GM19468 (cell line): ENCODE data around the gene HYDIN.
"Not testable (repeated sequence)": the region's sequence is repeated elsewhere in the genome, so short reads cannot be mapped to it uniquely, and the experiment has no call there.

Experiments
- ATAC-seq: cut with Tn5 transposase; IDR thresholded peaks from one replicate; pipeline ENCODE4 v1.9.1; 2021; ENCODE audit warnings: mild to moderate bottlenecking, moderate library complexity, moderate number of reproducible peaks; ENCODE audit not compliant: unreplicated experiment; ENCODE audit errors: extremely low read depth

Gene HYDIN

GRCh38 chr16:70920661-70921060 lies 309.9 kb downstream of the HYDIN start:
- ATAC-seq, result not testable (repeated sequence)

GRCh38 chr16:70888208-70888607 lies 342.3 kb downstream of the HYDIN start:
- not testable (repeated sequence) for ATAC-seq

- not testable (repeated sequence) for ATAC-seq
Observed at GRCh38 chr16:70884652-70885051, 345.9 kb downstream of the HYDIN start.

DNA sequence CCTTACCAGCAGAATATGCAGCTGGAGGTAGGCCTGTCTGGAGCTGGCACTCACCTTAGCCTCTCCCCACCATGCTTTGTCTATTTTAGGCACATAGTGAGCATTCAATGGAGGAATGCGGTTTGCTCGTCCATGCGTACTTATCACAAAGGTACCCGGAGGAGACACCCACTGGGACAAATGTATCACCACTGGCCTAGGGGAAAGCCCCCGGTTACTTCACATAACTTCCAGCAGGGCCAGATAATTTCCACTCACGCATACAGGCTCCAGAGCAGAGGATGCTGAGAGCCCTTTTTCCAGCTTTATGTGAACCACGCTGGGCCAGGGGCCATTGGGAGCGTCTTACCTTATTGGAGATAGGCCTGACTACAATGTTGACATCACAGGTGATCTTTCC lies 348.2 kb downstream of the HYDIN start:
- ATAC-seq, result not testable (repeated sequence)

GRCh38 chr16:70877895-70878294 lies 352.6 kb downstream of the HYDIN start:
- not testable (repeated sequence) for ATAC-seq

DNA sequence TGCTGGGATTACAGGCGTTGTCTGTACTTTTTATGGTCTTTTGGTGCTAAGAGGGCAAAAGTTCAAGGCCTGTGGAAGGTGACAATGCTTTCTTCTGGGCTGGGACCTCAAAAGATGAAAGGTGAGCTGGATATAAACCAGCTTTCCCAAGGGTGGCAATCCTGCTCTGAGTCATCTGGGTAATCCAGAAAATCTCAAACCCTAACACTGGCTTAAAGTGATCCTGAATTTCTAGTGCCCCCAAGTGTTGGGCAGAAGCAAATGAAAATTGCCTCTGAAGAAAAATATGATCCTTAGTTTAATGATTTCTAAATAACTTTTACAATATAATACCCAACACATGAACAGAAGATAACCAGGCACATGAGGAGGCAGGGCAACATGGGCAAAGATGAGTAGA lies 354.1 kb downstream of the HYDIN start:
- not testable (repeated sequence) for ATAC-seq

- not testable (repeated sequence) for ATAC-seq
Observed at GRCh38 chr16:70864698-70865097, 365.8 kb downstream of the HYDIN start.

DNA sequence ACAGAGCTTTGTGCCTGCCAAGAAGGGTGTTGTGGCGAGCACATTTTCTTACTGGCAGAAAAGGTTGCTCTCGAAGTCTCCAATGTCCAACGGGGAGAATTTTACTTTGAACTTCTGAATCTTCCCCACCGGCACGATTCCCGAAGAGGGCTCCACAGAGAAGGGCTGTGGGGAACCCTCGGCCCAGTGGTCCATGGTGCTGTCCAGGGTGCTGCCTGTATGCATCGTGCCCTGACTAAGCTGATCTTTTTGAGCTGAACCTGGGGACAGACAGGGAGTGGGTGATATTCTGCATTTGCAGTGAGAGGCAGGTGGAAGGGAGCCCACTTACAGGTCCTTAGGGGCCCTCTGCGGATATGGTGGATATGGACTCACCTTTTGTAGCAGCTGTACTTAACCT lies 368.5 kb downstream of the HYDIN start:
- ATAC-seq, result not testable (repeated sequence)

- ATAC-seq, result not testable (repeated sequence)
Observed at GRCh38 chr16:70851299-70851698, 379.2 kb downstream of the HYDIN start.

DNA sequence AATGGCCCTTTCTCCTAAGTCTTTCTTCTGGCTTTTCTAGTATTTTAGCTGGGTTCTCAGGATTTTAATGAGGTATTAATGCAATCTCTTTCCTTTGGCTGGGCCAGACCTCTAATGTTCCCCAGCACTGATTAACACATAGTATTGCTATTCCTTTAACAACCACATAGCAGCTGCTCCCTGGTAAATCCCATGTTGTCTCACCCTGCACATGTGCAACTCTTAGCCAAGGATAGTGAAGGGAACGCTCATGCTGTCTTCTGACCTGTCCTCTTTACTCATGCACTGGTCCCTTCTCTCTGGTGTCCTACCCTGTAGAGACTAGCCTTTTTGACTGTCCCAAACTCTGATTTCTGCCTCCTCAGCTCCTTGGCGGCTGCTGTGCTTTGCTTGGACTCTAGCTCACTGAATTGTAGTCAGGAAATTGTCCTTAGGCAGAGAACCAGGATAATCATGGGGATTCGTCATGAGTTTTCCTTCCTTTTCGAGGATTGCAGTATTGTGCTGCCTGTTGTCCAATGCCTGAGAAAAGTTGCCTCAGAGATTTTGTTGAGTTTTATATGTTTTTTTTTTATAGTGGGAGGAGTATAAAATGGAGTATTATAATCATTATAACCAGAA lies 406.9 kb downstream of the HYDIN start:
- not testable (repeated sequence) for ATAC-seq

DNA sequence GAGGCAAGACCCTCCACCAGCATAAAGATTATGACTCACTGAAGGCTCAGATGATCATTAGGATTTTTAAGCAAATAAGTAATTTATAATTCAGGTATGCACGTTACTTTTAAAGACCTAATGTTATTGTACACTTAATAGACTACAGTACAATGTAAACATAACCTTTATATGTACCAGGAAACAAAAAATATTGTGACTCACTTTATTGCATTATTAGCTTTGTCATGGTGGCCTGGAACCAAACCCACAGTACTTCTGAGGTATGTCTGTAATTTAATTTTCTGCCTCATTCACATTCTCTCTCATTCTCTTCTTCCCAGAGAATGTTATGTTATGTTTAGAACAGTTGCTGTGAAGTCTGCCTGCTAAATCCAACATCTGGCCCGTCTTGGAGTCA lies 407.8 kb downstream of the HYDIN start:
- not testable (repeated sequence) for ATAC-seq

DNA sequence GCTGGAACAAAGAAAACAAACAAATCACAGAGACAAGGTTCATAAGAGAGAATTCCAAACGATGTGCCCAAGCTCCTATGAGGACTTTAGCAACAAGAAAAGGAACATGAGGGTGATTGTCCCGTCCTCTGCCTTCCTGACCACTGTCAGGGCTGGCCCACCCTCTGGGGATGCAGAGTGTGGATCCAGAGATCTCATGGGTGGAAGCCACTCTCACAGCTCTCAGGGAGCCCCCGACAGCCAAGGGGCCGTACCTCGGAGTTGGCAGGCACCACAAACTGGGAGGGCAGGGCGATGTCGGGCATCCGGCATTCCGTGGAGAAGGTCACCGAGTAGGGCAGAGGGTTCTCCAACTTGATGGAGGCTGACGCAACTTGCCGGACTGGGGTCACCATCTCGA lies 412.4 kb downstream of the HYDIN start:
- ATAC-seq, result not testable (repeated sequence)

GRCh38 chr16:70809392-70810060 lies 421.0 kb downstream of the HYDIN start:
- ATAC-seq, result no peak

GRCh38 chr16:70808371-70808770 lies 422.2 kb downstream of the HYDIN start:
- ATAC-seq, result no peak

GRCh38 chr16:70805787-70806186 lies 424.7 kb downstream of the HYDIN start:
- no peak for ATAC-seq

- ATAC-seq, result no peak
Observed at GRCh38 chr16:70805380-70805779, 425.1 kb downstream of the HYDIN start.

DNA sequence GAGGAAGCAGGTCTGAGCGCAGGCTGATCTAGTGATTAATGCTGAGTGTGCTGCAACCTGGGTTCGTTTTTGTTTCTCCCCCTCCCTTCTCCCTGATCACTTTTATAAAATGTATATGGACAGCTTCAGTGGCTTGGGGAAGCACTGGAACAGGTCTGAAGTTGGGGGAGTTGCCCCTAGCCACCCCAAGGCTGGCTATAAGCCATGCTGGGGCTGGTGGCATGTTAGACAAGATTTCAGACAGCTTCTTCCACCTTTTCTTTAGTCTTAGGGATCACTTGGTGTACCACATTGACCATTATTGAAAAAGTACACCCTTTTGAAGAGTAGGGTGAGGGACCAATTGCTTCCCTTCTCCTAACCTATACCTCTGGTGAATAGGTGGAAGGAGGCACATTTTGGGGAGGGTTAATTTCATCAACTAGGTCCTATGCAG lies 425.8 kb downstream of the HYDIN start:
- ATAC-seq, result no peak

DNA sequence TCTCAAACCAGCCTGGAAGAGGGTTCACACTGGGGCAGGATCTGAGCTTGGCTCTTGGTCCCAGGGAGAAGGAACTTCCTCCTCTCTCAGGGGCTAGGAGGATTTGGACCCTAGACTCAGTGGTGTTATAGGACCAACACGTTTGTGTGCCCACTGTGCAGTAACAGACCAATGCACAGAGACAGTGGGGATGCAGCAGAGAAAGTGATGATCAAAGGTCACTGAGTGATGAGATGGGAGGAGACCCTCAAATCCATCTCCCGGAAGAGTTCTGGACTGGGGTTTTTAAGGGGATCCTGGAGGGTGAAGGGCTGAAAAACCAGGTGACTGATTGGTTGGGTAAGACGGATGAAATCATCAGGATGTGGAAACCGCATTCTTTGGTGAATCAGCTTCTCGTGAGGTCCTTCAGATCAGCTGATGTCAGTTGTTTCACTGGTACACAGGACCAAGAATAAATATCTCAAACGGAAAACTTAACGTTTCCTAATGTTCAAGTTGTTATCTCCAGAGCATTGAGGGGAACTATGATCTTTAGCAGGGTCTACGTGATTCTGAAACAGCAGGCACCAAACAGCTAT lies 426.3 kb downstream of the HYDIN start:
- ATAC-seq, result no peak

DNA sequence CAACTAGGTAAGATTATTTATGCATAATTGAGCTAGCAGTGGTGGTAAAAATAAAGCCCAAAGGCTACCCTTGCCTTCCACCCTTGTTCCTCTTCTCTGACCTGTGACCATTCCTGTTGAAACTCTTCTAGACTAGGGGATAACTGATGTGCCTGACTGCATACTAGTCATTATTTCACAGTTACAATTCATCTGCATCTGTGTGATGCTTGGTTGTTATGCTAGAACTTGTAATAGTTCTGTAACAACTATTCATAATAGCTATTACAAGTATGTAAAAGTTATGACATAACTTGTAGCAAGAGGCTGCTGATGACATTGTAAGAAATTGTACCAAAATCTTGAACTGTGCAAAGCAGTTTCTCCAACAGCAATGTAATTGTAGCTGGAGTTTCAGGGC lies 427.2 kb downstream of the HYDIN start:
- no peak for ATAC-seq

DNA sequence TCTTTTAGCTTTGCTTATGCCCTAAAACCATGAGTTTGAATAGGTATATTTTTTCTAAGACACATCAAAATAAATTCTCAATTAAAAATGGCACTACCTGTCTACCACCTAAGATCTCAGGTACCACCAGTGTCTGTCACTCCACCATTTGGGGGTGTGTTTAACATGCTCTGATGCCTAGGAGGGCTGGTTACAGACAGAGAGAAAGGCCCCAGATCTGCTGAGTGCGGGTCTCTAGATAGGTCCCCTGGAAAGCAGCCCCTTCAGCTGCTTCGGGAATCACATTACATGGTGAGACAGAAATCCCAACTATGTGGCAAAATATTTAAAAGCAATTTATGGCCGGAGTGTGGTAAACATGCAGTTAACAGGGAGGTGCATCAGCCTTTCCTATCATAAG lies 428.9 kb downstream of the HYDIN start:
- no peak for ATAC-seq

GRCh38 chr16:70800781-70801480 lies 429.6 kb downstream of the HYDIN start, which contains the start of gene VAC14:
VAC14 (minus strand) TSS chr16:70801158; CDS start chr16:70800900, 258 bp downstream.
- ATAC-seq, result peak; percentile 79
